ENCODE data around the gene ITPRIP.

- TF ChIP-seq CTCF (IDR thresholded peaks at IDR 0.05) = no peak
- no peak for TF ChIP-seq EP300 (IDR thresholded peaks at IDR 0.05)
- TF ChIP-seq POLR2AphosphoS5 (IDR thresholded peaks at IDR 0.05) = no peak
- no peak for TF ChIP-seq POLR2A (IDR thresholded peaks at IDR 0.05)
These were observed 12.5 kb downstream of the ITPRIP start for GRCh38 chr10:104325436-104326435.

All from gastroesophageal sphincter (tissue), 3 donors.